DND-41 (cell line): Measurements from ENCODE around the gene POLD1.

Experiments
- EZH2 ChIP-seq: IDR thresholded peaks from 3 replicates; pipeline ENCODE4 v1.6.1; 2012; ENCODE audit warnings: borderline replicate concordance, low read depth, mild to moderate bottlenecking, moderate library complexity, low read length, inconsistent platforms; ENCODE audit not compliant: severe bottlenecking
- TF ChIP-seq, protein P1 (sequence below): IDR thresholded peaks from 2 replicates; pipeline ENCODE4 v1.5.1; 2012; ENCODE audit warnings: borderline replicate concordance, low read length, moderate library complexity, mild to moderate bottlenecking; ENCODE audit not compliant: poor library complexity, severe bottlenecking; ENCODE audit errors: extremely low read depth

- TF ChIP-seq, protein P1, sequence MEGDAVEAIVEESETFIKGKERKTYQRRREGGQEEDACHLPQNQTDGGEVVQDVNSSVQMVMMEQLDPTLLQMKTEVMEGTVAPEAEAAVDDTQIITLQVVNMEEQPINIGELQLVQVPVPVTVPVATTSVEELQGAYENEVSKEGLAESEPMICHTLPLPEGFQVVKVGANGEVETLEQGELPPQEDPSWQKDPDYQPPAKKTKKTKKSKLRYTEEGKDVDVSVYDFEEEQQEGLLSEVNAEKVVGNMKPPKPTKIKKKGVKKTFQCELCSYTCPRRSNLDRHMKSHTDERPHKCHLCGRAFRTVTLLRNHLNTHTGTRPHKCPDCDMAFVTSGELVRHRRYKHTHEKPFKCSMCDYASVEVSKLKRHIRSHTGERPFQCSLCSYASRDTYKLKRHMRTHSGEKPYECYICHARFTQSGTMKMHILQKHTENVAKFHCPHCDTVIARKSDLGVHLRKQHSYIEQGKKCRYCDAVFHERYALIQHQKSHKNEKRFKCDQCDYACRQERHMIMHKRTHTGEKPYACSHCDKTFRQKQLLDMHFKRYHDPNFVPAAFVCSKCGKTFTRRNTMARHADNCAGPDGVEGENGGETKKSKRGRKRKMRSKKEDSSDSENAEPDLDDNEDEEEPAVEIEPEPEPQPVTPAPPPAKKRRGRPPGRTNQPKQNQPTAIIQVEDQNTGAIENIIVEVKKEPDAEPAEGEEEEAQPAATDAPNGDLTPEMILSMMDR: no peak
- TF ChIP-seq EZH2: no peak
Measured at GRCh38 chr19:50465986-50466705, 82.0 kb downstream of the POLD1 start.
